Sigmoid colon (tissue), 4 donors: ENCODE data around the gene PDLIM1.

Experiments
- POLR2A ChIP-seq, 2 donors: fragments of 450-650 bp; IDR thresholded peaks; one replicate each; pipeline ENCODE4 v1.6.1; 2016; ENCODE audit warnings: antibody characterized with exemption in 2 of 2, mild to moderate bottlenecking in 2 of 2, moderate library complexity in 2 of 2
- POLR2AphosphoS5 ChIP-seq, 4 donors: sonication (generic); formaldehyde crosslinking; IDR thresholded peaks; one replicate each; pipeline ENCODE4 v1.6.1; 2017; ENCODE audit warnings: antibody characterized with exemption in 4 of 4
- TF ChIP-seq, protein P1 (sequence below), 4 experiments: fragments of 450-650 bp in 3 of 4; fragments of 200-600 bp in 1 of 4; IDR thresholded peaks; one replicate each; pipeline ENCODE4 v1.5.1; 2016 to 2019; ENCODE audit warnings: antibody characterized with exemption in 4 of 4, mild to moderate bottlenecking in 3 of 4, moderate library complexity in 2 of 4

DNA sequence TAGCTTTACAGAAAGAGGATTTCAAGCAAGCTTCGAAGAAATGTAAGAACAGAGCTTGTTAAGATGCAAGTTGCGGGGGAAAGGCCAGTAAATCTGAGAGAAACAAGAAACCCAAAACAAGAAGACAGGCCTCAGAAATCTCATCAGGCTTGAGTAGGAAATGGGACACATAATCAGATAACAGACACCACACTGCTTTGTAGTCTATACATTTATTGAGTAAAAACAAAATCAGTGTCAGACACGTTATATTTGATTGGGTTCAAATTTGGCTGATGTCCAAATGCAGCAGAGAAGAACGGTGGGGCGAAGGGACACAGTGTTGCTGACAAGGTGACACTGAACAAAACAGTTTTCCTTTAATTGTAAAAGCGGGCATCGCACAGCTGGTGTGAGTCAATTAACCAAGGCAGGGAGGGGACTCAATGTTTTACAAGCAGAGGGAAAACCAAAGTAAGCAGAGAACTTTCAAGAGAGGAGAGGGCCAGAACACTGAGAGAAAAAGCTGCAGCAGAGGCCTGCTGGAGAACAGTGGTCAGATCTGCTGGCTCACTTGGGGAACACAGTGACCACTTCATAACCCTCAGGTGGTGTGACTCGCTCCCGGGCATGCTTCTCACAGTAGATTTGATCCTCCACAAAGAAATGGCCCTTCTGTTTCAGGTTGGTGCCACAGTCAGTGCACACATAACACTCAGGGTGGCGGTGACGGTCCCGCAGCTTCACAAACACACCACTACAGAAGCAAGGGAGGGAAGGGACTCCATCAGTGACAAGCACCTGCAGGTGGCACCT lies 53.2 kb downstream of the PDLIM1 start:
- TF ChIP-seq POLR2A (IDR thresholded peaks at IDR 0.05) (no peak), POLR2AphosphoS5 (IDR thresholded peaks at IDR 0.05) (no peak)
- TF ChIP-seq, protein P1, sequence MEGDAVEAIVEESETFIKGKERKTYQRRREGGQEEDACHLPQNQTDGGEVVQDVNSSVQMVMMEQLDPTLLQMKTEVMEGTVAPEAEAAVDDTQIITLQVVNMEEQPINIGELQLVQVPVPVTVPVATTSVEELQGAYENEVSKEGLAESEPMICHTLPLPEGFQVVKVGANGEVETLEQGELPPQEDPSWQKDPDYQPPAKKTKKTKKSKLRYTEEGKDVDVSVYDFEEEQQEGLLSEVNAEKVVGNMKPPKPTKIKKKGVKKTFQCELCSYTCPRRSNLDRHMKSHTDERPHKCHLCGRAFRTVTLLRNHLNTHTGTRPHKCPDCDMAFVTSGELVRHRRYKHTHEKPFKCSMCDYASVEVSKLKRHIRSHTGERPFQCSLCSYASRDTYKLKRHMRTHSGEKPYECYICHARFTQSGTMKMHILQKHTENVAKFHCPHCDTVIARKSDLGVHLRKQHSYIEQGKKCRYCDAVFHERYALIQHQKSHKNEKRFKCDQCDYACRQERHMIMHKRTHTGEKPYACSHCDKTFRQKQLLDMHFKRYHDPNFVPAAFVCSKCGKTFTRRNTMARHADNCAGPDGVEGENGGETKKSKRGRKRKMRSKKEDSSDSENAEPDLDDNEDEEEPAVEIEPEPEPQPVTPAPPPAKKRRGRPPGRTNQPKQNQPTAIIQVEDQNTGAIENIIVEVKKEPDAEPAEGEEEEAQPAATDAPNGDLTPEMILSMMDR (IDR thresholded peaks at IDR 0.05): no peak
